ENCODE data around the gene CACNB1. TPM values are rescaled to one million over a fixed set of nuclear protein-coding genes. Genes with fewer than 3 reads are reported as not detected.

The CACNB1 gene
- total and polyA plus RNA-seq, 2 of the 13 experiments (the other 11 are each of a cell fraction or from before 2014, with no cell fraction given), result 0.75 to 1.5 TPM

GRCh38 chr17:39153599-39154051, 43.8 kb downstream of the CACNB1 start (continued):
- TF ChIP-seq TP53 (CRISPR knock-in tag; conservative IDR thresholded peaks at IDR 0.05) (no peak), SCMH1 (CRISPR knock-in tag; IDR thresholded peaks at IDR 0.05; ENCODE audit: borderline replicate concordance) (no peak), BRF2 (CRISPR knock-in tag; IDR thresholded peaks at IDR 0.05) (no peak), SIX1 (CRISPR knock-in tag; IDR thresholded peaks at IDR 0.05; ENCODE audit: borderline replicate concordance) (peak; percentile 60; the same call in 1 of the 2 replicates), KLF9 (CRISPR knock-in tag; IDR thresholded peaks at IDR 0.05; ENCODE audit: low read depth) (no peak), BCL6 (CRISPR knock-in tag; IDR thresholded peaks at IDR 0.05) (peak; percentile 64; the same call in 1 of the 2 replicates), HMG20B (CRISPR knock-in tag; conservative IDR thresholded peaks at IDR 0.05) (no peak; the same call in 1 of the 2 replicates), ZNF746 (CRISPR knock-in tag; IDR thresholded peaks at IDR 0.05) (no peak), ZNF446 (CRISPR knock-in tag; IDR thresholded peaks at IDR 0.05) (no peak), AKAP8 (CRISPR knock-in tag; IDR thresholded peaks at IDR 0.05) (no peak), IKZF5 (CRISPR knock-in tag; IDR thresholded peaks at IDR 0.05) (peak; percentile 28), RFXAP (CRISPR knock-in tag; IDR thresholded peaks at IDR 0.05; ENCODE audit: borderline replicate concordance) (peak; percentile 12; the same call in 1 of the 2 replicates), KMT2B (CRISPR knock-in tag; IDR thresholded peaks at IDR 0.05) (0 out of 2 replicates have a peak, but pooled peaks have one; percentile 14), ZNF460 (CRISPR knock-in tag; IDR thresholded peaks at IDR 0.05; ENCODE audit: borderline replicate concordance) (no peak), ZNF577 (CRISPR knock-in tag; IDR thresholded peaks at IDR 0.05; ENCODE audit: borderline replicate concordance, low read depth) (no peak), ZNF773 (CRISPR knock-in tag; IDR thresholded peaks at IDR 0.05; ENCODE audit: borderline replicate concordance) (no peak), AHDC1 (CRISPR knock-in tag; IDR thresholded peaks at IDR 0.05; ENCODE audit: borderline replicate concordance) (no peak; the same call in 1 of the 2 replicates), ERF (CRISPR knock-in tag; IDR thresholded peaks at IDR 0.05) (peak; percentile 55; the same call in 1 of the 2 replicates)
